H1 (cell line): ENCODE measurements around the gene DYNC1I1. TPM values are rescaled to one million over a fixed set of nuclear protein-coding genes. Genes with fewer than 3 reads are reported as not detected.

Experiments
- polyA plus RNA-seq, 7 experiments: library from polyadenylated mRNA; depleted of rRNA in 3 of 7; stranded (reverse) in 5 of 7; unstranded in 2 of 7; fragments of >200 nt in 5 of 7; fragments of 200-250 nt in 2 of 7; gene quantifications; 1 replicate in 5 of 7; 2 replicates in 1 of 7; 4 replicates in 1 of 7; pipeline versions ENCODE4 v1.2.1 to v1.2.3, GENCODE V29; 2011 to 2013; ENCODE audit warnings: missing spikeins in 2 of 7, mixed read lengths in 2 of 7
- total RNA-seq: library from RNA; stranded (reverse); fragmentation: NEBNext Ultra II Directional; extraction: Animal tissue kit (Norgen Biotek cat#: 25700); gene quantifications from 2 replicates; pipeline ENCODE4 v1.2.1, GENCODE V29; 2021
- TF ChIP-seq, protein P1 (sequence below): fragments of 300-600 bp; sonication (generic); IDR thresholded peaks from 2 replicates; pipeline ENCODE4 v1.7.1; 2012; ENCODE audit warnings: low read length, moderate library complexity, mild to moderate bottlenecking, inconsistent platforms; ENCODE audit not compliant: insufficient replicate concordance

The DYNC1I1 gene
- total and polyA plus RNA-seq, 2 of the 8 experiments (the other 6 are each of a cell fraction or from before 2014, with no cell fraction given), result 0.45 to 0.58 TPM

DNA sequence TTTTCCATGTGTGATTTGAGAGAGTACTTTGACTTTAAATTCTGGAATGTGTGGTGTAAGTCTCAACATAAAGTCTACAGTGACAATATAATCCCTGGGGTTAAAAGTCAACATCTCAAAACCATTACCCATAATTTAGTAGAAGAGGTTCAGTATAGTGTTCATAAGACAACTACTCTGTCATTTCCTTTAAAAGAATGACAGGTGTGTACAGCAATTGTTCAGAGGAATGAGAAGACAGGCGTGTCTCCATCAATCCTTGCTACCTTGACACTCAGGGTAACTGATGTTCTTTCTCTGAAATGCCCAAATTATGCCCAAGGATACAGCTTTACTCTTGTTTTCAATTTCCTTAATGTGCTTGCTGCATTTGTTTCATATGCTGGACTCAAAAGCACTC is 256.4 kb downstream of the DYNC1I1 start (continued):
- TF ChIP-seq, protein P1, sequence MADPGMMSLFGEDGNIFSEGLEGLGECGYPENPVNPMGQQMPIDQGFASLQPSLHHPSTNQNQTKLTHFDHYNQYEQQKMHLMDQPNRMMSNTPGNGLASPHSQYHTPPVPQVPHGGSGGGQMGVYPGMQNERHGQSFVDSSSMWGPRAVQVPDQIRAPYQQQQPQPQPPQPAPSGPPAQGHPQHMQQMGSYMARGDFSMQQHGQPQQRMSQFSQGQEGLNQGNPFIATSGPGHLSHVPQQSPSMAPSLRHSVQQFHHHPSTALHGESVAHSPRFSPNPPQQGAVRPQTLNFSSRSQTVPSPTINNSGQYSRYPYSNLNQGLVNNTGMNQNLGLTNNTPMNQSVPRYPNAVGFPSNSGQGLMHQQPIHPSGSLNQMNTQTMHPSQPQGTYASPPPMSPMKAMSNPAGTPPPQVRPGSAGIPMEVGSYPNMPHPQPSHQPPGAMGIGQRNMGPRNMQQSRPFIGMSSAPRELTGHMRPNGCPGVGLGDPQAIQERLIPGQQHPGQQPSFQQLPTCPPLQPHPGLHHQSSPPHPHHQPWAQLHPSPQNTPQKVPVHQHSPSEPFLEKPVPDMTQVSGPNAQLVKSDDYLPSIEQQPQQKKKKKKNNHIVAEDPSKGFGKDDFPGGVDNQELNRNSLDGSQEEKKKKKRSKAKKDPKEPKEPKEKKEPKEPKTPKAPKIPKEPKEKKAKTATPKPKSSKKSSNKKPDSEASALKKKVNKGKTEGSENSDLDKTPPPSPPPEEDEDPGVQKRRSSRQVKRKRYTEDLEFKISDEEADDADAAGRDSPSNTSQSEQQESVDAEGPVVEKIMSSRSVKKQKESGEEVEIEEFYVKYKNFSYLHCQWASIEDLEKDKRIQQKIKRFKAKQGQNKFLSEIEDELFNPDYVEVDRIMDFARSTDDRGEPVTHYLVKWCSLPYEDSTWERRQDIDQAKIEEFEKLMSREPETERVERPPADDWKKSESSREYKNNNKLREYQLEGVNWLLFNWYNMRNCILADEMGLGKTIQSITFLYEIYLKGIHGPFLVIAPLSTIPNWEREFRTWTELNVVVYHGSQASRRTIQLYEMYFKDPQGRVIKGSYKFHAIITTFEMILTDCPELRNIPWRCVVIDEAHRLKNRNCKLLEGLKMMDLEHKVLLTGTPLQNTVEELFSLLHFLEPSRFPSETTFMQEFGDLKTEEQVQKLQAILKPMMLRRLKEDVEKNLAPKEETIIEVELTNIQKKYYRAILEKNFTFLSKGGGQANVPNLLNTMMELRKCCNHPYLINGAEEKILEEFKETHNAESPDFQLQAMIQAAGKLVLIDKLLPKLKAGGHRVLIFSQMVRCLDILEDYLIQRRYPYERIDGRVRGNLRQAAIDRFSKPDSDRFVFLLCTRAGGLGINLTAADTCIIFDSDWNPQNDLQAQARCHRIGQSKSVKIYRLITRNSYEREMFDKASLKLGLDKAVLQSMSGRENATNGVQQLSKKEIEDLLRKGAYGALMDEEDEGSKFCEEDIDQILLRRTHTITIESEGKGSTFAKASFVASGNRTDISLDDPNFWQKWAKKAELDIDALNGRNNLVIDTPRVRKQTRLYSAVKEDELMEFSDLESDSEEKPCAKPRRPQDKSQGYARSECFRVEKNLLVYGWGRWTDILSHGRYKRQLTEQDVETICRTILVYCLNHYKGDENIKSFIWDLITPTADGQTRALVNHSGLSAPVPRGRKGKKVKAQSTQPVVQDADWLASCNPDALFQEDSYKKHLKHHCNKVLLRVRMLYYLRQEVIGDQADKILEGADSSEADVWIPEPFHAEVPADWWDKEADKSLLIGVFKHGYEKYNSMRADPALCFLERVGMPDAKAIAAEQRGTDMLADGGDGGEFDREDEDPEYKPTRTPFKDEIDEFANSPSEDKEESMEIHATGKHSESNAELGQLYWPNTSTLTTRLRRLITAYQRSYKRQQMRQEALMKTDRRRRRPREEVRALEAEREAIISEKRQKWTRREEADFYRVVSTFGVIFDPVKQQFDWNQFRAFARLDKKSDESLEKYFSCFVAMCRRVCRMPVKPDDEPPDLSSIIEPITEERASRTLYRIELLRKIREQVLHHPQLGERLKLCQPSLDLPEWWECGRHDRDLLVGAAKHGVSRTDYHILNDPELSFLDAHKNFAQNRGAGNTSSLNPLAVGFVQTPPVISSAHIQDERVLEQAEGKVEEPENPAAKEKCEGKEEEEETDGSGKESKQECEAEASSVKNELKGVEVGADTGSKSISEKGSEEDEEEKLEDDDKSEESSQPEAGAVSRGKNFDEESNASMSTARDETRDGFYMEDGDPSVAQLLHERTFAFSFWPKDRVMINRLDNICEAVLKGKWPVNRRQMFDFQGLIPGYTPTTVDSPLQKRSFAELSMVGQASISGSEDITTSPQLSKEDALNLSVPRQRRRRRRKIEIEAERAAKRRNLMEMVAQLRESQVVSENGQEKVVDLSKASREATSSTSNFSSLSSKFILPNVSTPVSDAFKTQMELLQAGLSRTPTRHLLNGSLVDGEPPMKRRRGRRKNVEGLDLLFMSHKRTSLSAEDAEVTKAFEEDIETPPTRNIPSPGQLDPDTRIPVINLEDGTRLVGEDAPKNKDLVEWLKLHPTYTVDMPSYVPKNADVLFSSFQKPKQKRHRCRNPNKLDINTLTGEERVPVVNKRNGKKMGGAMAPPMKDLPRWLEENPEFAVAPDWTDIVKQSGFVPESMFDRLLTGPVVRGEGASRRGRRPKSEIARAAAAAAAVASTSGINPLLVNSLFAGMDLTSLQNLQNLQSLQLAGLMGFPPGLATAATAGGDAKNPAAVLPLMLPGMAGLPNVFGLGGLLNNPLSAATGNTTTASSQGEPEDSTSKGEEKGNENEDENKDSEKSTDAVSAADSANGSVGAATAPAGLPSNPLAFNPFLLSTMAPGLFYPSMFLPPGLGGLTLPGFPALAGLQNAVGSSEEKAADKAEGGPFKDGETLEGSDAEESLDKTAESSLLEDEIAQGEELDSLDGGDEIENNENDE, result no peak
